HCEC 1CT (cell line): Measurements from ENCODE around the gene SAMMSON.
A peak's percentile ranks its signal among the peaks of the same experiment; 100 is the strongest.

ENCODE experiments used
- DNase-seq: peaks from one replicate; pipeline ENCODE4 v3.0.0-alpha.2; 2017

SAMMSON gene

DNA sequence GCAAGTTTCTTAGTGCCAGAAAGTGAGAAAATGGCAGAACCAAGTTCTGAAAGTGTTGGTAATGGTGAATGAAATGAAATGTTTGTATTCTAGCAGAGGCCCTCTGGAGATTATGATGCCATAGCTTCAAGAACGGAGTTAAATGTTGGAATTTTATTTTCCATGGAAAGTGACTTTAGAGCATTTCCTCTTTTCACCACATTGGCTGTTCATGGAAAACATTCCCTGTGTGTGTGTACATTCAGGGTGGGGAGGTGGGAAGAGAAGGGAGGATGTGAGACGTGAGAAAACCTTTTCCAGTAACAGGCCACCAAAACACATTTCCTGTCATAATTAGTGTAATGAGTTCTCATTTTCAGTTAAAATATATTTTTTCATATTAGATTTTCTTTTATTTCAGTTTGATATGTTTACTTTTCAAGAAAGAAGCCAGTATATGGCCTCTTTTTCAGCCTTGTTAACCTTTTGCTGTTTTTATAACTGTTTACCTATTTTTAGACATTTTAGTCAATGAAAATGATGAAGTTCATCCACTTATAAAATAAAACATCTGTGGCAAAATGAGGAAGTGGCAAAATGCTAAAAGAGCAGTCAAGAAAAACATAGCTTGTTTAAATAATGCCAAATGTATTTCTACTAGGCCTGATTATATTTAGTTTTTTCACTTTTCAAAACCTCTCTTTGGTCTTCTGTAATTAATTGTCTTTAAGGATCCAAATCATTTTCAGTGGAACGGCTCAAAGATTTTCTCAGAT, 21.6 kb downstream of the SAMMSON start:
- no peak for DNase-seq

DNA sequence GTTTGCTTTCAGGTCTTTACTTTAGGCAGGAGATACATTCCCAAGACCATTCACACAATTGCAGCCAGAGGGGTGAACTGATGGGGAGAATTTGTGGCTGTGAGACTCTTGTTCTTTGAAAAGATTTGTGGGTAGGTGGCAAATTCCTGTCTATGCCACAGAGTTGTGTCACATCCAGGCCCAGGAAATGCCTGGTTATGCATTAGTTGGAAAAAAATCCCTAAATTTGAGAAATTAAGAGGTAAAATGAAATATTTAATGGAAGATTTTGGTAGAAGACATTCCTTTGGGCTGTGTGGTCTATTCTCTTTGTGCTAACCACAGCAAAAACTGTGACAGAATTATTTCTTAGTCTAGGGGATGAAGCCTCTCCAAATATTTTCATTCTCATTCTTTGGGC, 28.8 kb downstream of the SAMMSON start:
- no peak for DNase-seq

DNA sequence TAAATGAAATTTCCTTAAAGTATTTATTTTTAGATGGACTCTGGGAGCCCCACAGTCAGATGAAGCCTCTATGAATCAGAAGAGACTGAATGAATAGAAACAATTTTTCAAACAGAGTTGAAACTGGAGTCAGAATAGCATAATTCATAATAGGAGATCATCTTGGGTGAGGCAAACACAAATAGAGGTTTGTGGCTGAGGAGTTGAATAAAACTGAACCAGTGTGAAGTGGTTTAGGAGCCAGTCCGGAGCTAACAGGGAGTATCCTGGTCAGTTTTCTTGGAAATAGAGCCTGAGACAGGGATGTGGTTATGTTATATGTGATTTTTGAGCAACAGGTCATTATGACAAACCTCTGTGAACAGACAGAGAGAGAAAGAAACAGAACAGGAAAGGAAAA, 39.2 kb downstream of the SAMMSON start:
- no peak for DNase-seq

DNA sequence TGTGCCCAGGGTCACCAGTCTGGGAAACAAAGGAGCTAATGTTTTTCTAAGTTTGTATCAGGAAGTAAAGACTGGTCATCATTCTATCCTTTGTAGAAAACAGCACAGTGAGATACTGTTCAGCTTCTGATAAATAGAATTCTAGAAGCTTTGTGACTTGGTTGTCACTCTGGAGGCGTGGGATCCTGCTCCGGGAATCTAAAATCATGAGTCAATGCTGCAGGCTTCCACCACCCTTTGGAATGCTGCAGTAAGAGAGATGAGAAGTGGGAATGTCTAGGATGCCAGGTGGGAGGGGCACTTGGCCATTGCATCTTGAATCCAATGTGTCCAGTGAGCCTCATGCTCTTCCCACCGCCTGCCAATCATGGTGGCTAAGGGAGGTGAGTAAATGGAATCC, 40.9 kb downstream of the SAMMSON start:
- no peak for DNase-seq

DNA sequence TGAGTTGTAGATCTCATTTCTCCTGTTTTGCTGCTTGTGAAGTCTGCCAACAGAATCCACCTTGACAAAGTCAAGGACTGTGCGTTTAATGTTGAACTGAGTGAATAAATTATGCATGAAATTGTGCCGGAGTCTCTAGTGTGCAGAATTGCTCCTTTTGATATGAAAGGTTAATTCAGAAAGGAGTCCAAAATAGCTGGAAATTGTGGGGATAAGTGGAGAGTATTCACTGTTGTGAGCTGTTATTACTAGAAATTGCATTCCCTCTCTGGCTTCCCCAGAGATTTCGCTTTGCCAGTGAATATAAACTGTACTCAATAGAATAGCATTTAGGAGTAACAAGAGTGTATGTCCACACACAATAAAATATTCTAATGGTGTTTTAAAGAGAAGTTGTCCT, 43.1 kb downstream of the SAMMSON start:
- no peak for DNase-seq

DNA sequence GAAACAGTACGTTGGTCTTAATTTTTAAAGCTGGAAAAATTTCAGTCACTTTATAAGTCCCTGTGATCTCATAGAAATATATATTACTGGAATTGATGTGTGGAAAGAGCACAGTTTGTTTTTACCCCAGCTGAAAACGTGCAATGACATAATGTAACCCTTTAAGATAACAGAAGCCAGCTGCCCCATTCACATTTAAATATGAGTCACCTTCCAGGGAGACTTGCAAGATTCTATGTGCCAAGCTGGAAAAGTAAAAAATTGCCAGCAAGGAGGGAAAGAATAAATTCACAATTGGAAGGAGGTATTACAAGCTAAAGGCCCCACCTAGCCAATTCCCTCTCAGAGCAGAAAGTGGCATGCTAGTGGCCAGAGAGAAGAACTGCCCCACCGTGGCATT, 50.2 kb downstream of the SAMMSON start:
- DNase-seq, result peak; percentile 6

DNA sequence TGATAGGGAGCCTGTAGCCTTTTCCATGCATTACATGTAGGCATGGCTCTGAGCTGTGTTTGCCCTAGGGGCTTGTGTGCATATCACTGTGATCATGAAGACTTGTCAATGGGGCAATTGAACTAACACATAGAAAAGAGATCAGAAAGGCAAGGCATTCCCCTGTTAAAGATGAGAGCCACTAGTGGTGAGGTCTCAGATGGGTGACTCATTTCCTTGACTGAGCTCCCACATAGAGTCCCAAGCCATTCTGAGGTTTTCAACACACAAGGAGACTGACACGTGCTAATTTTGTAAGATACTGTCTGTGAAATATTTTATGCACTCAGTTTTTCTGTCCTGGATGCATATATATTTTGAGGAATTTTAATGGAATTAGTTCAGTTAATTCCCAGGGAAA, 53.8 kb downstream of the SAMMSON start:
- no peak for DNase-seq

DNA sequence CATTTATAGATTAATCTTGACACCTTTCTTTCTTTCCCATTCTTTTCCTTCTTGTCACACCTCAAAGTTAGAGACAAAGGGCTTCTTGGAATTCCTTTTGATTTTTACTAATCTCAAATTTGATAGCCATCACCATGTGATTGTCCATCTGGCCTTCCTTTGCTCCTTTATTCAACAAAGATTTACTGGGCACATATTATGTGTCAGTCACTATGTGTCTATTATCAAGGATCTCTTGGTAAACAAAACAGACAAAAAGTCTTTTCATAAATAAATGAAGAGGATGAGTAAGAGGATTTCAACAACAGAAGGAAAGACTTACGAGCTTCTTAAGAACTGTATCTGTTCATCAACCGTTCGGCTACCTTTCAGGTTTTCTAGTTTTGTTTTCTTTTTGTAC, 56.5 kb downstream of the SAMMSON start:
- DNase-seq, result no peak

DNA sequence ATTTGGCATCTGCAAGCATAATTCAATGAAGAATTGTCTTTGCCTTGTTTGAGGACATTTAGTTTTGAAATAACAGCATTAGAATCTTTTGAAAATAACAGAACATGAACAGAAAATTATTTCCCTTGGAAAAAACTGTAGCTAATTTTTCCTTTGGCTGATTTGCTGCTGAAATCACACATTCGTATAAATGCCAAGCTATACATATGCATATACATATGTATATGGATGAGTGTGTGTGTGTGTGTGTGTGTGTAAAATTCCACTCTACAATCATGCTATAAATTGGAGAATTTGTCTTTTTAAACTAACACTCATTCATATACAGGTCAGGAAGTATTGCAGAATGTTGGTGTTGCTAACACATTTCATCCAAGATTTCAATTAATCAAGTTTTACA, 57.9 kb downstream of the SAMMSON start:
- DNase-seq, result no peak

DNA sequence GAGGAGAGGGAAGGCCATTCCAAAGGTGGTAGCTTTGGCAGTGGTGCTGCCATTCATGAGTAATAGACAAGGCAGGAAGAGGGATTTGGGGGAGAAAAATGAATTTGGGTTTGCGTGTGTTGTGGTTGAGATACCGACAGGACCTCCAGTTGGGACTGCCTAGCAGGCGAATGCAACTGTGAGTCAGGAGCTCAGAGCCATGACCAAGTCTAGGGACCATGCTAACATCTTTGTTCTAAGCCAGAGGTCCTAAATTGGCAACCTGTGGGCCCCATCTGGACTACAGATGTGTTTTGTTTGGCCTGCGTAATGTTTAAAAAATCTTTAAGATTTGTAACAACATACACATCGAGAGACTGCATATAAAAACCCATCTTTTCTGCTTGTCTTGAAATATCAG, 61.6 kb downstream of the SAMMSON start:
- no peak for DNase-seq

DNA sequence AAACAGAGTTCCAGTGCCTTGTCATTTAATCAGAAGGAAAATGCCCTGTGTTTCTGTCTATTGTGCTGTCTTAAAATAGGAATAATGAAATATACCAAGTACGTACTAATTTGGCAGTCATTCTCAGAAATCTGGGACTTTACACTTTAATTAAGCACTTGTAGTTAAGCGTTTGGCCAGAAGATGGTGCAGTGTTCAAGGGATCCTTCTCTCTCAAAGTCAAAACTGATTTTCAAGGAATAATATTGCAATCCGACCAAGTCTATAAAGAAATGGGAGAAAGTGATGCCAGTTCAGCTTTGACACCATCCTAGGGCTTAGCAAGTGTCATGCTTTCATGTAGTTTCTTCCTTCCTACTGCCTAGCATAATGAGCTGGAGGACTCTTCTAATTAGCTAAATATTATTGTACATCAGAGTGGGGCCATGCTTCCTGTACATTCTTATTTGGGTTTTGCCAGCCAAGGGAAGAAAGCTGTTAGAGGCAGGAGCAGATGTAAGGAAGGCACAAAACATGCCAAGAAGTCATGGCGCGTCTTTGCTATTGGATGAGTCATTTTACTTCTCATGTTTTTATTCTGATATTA, 64.8 kb downstream of the SAMMSON start:
- DNase-seq, result no peak

DNA sequence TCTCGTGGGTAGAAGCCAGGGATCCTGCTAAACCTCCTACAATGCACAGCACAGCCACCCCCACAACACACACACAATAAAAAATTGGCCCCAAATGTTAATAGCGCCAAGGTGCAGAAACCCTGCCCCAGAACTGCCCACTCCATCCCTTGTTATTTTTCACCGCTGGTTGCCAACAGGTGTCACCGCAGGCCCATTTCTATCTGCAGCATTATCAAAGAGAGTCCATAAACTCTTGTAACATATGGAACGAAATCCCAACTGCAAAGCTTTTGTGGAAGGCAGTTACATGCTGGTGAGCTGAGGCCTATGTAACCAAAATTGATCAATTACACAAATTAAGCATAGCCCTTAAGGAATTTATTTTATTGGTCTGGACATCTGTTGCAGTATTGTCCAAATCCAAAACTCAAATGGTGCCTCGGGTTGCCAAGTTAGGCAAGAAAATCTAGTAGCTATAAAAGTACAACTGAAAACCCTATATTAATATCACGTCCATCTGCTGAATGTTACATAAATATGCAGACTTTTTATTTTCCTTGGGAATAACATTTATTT, 66.2 kb downstream of the SAMMSON start:
- DNase-seq, result no peak

DNA sequence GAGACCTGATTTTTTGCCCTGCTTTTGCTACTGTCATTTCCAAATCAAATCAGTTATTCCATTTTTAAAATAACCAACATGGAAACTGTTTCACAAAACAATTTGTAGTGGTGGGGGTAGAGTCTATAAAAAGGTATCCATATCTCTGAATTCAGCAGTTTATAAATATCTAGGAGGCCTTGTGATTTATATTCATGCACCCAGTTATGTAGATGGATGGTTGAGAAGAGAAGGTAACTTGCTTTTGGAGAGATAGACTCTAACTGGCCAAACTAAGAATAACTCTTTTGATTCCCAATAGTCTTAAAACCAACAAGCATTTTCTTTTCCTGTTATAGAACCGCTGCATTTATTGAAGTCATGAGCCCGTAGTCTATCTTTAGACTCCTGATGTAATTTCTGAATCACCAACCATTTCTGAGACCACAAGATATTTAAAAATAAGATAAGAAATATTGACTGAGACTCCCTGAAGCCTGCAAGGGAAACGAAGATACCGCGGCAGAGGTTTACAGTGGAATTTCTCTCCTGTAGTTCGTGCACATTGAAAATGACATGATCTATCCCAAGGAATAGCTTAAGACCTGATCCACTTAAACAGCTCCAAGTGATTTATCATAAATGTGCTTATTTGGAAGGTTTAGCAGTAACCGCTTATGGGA, 68.5 kb downstream of the SAMMSON start:
- no peak for DNase-seq

DNA sequence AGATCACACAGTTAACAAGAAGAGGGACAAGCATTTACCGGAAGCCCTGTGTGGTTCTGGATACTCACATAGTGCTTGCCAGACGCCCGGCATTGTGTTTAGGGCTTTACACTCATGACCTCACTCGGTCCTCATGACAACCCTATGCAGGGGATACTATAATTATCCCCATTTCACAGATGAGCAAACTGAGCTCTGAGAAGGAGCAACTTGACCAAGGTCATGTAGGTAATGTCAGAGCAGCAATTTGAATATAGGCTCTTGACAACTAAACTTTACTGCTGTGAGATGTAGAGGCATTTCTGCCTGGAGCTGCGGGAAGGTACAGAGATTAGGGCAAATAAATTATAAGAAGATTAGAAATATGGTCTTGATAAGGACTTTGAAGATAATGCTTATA, 70.0 kb downstream of the SAMMSON start:
- no peak for DNase-seq

DNA sequence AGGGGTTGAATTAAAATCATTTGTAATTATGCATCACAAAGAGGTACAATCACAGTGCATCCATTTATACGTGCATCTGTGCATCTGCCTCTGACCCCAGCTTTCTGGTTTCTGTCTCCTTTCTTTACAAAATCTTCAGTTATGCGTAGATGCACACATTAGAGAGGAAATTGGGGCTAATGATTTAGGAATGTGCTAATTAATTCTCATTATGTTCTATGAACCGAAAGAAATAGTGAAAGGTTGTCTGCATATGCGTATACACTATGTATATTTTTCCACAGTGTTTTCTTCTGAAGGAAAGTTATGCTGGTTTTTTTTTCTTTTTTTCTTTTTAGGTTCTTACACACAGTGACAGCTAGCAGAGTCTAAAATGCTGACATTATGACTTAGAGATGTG, 71.6 kb downstream of the SAMMSON start:
- no peak for DNase-seq

DNA sequence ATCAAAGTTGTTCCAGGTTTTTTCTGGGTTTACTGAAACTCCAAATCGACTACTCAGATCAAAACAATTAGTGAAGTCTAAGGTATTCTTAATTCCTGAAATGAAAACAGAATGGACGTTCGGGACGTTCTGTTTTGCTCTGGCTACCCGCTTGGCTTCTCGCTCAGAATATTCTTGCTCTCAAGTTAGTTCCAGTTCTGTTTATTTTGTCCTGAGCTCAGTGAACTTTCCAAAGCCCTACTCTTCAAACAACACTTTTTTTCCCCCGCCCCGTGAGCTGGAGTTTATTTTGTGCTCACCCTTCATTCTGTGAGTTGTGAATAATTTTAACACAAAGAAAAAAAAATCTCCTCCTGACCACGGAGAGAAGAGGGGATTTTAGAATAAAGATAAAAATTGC, 72.6 kb downstream of the SAMMSON start:
- DNase-seq, result no peak

DNA sequence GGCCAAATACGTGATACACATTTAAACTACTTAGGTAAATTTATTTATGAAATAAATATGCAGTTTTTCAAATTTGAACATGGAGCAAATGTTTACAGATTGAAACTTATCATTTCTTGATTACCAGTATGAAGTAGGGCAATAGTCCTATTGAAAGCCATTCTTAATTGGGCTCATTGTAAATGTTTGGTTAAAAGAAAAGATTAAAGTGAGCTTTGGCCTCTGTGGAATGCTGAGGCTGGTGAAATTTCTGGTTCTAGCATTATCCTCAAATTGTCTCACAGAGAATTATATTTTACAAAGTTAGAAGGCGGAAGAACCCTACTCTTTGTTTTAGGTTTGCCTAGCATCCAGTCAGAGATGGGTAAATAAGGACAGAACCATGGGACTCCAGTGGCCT, 73.2 kb downstream of the SAMMSON start:
- DNase-seq, result no peak

DNA sequence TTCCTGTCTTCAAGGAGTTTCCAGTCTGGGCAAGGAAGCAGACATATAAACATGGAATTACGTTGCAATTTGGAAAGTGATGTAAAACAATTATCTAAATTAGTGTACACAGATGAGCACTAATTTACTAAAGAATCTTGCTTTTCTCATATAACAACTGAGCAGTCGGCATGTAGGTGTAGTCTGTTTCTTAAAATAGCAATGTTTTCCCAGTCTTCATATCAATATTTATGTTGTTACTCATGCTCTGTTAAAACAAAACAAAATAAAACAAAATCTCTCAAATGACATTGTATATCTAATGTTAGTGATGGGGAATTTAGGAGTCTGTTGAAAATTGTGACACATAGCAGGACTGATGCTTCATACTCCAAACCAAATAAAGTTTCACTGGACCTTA, 75.6 kb downstream of the SAMMSON start:
- DNase-seq, result no peak

DNA sequence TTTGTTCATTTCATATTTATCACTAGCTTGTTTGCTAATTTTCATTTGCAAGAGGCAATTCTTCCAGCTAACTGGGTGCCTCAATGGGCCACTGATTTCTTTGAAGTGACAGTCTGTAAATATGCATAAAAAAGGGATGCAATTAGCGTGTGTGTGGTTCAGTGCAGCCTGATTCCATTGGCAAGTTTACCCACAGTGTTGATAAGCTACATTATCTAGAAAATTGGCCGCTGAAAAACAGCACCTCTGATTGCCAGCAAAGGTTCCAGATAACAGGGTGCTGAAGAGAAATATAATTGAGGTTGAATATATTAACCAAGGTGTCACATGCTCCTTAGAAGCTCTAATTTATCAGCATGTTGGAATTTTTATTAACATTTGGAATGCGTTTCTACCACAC, 76.9 kb downstream of the SAMMSON start:
- DNase-seq, result no peak

DNA sequence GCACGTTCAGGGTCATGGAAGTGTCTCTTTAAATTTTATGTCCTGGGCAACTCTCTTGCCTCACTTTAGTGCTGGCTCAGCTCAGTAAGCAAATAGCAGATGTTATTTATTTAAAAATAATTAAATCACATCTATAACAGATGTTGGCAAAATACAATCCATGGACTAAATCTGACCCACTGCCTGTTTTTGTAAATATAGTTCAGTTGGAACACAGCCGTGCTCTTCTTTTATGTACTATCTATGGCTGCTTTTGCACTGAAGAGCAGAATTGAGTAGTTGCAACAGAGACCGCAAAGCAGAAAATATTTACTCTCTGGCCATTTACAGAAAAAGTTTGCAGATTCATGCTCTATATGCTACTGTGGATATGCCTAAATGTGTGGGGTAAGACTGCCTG, 79.2 kb downstream of the SAMMSON start:
- DNase-seq, result no peak

DNA sequence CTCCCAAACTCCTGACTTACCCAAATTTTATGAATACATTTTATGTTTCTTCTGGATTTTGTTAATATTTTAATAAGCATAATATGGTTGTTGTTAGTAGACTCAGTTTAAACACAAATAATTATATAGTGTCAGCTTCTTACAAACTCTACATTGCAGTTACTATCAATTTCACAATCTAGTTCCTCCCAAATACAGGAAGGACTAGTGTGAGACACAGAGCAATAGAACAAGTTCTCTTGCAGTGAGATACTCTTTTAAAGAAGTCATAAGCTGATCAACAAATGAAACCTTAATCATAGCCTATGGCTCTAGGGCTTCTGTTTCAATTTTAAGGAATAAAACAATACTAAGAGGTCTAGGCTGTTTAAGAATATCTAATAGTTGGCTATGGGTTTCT, 86.1 kb downstream of the SAMMSON start:
- DNase-seq, result no peak

DNA sequence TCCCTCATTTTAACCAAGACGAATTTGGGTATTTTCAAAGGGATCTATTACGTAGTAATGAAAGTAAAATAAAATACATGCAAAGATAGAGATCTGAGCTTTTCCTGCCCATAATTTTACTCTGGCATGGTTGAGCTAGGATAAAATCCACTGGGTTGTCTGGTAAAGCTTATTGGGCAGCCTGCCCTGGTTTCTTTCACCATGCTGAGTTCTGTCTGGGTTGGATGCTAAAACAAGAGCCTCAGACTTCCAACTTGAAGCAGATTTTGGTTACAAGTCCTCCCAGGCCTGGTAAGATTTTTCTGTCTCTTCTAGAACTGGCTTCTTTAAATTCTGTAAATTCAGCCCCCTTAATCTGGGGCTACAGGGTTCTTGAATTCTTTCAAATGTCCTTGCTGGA, 86.8 kb downstream of the SAMMSON start:
- DNase-seq, result no peak

DNA sequence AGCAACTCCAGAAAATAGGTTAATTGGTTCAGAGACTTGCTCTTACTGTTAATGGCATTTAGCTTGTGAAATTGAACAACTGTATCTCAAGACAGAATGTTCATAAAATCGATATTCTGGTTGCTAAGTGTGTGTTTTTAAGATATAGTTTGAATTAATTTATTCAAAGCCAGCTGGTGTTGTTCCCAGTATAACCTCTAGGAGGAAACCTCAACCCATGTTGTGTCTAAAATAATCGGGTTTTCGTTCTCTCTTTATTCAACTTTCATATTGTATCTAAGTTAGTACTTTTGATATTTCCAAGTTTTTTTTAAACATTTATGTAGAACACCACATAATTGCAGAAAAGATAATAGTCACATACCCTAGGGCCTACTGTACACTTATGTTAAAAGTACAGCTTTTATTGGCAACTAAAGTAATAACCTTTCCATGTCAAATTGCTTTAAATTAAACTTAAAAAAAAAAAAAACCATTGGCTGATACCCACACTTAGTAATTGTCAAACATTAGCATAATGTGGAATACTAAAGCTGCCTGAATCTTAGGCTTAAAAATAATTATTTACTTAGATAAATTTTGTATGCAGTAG, 90.9 kb downstream of the SAMMSON start:
- no peak for DNase-seq

DNA sequence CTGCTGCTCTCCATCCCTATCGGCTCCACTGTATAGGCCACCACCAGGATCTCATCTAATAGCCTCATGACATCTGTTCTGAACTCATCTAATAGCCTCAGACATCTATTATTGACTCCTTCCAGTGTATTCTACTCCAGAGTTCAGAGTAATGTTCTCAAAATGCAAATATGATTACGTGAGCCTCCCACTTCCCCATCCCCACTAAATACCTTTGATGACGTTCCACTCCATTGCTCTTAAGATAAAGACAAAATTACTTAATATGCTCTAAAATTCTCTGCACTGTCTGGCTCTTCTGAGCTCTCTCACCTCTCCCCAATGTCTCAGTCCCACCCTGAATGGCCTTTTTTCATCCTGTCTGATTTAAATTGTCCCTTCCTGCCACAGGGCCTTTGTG, 94.7 kb downstream of the SAMMSON start:
- no peak for DNase-seq
